Epithelial cell of esophagus (primary cell): ENCODE results near the gene ADCK1.

Experiments
- DNase-seq: peaks from one replicate; pipeline ENCODE4 v3.0.0; 2010; ENCODE audit warnings: low read depth
- H3K4me3 ChIP-seq: 2 replicates; pipeline ENCODE4 v1.5.1; 2011; ENCODE audit warnings: mild to moderate bottlenecking, low read length, control low read depth
- TF ChIP-seq, protein P1 (sequence below): IDR thresholded peaks from 2 replicates; pipeline ENCODE4 v1.5.1; 2011; ENCODE audit warnings: low read depth, mild to moderate bottlenecking, low read length, control low read depth, inconsistent platforms; ENCODE audit not compliant: insufficient read depth; ENCODE audit errors: missing control alignments

Gene ADCK1

GRCh38 chr14:77867476-77867875 is 67.6 kb downstream of the ADCK1 start:
- no peak for DNase-seq
- H3K4me3 ChIP-seq = no peak overlapping the region
- TF ChIP-seq, protein P1, sequence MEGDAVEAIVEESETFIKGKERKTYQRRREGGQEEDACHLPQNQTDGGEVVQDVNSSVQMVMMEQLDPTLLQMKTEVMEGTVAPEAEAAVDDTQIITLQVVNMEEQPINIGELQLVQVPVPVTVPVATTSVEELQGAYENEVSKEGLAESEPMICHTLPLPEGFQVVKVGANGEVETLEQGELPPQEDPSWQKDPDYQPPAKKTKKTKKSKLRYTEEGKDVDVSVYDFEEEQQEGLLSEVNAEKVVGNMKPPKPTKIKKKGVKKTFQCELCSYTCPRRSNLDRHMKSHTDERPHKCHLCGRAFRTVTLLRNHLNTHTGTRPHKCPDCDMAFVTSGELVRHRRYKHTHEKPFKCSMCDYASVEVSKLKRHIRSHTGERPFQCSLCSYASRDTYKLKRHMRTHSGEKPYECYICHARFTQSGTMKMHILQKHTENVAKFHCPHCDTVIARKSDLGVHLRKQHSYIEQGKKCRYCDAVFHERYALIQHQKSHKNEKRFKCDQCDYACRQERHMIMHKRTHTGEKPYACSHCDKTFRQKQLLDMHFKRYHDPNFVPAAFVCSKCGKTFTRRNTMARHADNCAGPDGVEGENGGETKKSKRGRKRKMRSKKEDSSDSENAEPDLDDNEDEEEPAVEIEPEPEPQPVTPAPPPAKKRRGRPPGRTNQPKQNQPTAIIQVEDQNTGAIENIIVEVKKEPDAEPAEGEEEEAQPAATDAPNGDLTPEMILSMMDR = no peak

DNA sequence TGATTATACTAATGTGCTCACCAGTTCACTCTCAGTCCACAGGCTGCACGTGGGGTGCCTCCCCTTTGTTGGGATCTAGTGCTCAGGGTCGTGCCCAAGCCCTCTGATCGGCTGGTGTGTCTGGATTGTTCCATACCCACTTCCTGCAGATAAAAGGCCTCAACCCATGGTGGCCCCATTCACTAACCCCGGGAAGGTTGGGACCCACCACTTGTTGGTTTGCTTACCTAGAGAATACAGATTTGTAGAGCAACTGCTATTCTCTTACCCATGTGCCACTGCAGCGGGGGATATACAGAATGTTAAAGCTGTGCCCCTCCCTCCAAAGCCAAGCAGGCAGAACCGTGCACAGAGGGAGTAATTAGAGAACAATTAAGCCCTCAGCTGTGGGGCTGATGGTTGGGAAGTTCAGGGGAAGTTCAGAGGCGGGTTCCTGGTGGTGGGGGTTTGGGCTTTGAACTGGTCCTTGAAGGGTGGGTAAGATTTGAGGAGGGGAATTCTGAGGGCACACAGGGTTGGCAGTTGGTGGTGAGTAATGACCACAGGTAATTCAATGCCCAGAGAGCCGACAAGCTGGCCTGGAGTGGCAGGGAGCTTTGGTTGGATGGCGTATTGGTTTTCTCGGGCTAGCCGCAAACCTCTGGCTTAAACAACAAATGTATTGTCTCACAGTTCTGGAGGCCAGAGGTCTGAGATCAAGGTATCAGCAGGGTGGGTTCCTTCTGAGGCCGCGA is 68.8 kb downstream of the ADCK1 start:
- DNase-seq = no peak
- TF ChIP-seq, protein P1 = no peak
- H3K4me3 ChIP-seq = no peak overlapping the region

GRCh38 chr14:77869340-77869739 is 69.4 kb downstream of the ADCK1 start:
- no peak overlapping the region for H3K4me3 ChIP-seq
- TF ChIP-seq, protein P1 = no peak
- DNase-seq = no peak

DNA sequence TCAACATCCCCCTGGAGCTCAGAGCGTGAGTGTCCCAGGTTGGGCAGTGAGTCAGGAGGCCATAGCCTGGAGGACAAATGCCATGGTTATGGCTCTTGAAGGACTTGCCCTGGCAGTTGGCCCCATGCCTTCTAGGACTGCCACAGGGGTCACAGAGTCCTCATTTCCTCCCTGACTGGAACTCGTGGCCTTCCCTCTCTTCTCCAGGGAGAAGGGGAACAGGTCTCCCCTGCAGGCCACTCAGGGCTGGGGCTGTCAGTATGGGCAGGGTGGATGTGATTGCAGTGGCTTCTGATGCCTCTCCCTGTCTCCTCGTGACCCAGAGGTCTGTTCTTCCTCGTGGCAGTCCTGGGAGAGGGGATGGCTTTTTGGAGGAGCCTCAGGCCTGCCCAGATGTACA is 70.7 kb downstream of the ADCK1 start:
- TF ChIP-seq, protein P1 = no peak
- DNase-seq = no peak
- no peak overlapping the region for H3K4me3 ChIP-seq

DNA sequence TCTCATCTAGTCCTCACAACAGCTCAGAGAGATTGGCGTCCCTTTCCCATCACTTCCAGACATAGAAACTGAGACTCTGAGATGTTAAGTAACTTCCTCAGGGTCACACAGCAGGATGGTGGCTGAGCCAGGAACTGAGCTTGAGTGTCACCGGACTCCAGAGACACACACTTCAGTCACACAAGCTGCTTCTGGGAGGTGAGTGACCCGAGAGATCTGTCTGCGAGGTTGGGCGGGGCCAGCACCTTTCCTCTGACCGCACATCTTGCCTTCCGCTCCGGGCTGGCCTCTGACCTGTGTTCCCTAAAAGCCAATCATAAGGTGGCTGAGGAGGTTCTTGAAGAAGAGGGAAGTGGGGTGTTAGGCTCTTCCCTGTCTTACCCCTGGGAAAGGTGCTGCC is 72.2 kb downstream of the ADCK1 start:
- DNase-seq = no peak
- no peak overlapping the region for H3K4me3 ChIP-seq
- TF ChIP-seq, protein P1 = no peak

GRCh38 chr14:77872983-77873382 is 73.1 kb downstream of the ADCK1 start:
- TF ChIP-seq, protein P1 = no peak
- no peak overlapping the region for H3K4me3 ChIP-seq
- DNase-seq = no peak

DNA sequence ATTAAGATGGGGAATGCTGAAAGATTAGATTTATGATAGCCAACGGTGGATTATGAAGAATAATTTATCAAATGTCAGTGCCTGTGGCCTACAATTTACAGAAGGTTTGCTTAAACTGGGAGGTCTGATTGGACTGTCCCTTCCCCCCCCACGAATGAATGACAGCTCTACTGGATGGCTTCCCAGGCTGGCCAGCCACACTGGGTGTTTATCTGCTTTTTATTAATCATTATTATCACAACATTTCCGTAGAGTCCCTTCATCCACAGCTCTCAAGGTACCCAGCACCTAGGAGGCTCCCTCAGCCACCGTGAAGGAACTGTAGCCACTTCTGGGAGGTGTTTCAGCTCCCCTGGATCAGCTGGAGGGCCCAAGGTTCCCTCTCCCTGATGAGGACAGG is 78.9 kb downstream of the ADCK1 start:
- no peak for DNase-seq

More for the DNA sequence above, 78.9 kb downstream of the ADCK1 start:
- H3K4me3 ChIP-seq = no peak overlapping the region
- TF ChIP-seq, protein P1 = no peak
